Effector memory CD8-positive, alpha-beta T cell (primary cell): ENCODE measurements around the gene SKIC8.
A peak's percentile ranks its signal among the peaks of the same experiment; 100 is the strongest.

Experiments
- ATAC-seq: fragments of 150-1000 bp; cut with Tn5 transposase; replicated peaks from 2 replicates; pipeline ENCODE4 v1.10.0; 2021; ENCODE audit warnings: mild to moderate bottlenecking, moderate library complexity
- DNase-seq, 3 experiments: peaks; one replicate each; pipeline ENCODE4 v3.0.0; 2021
- H3K27ac Mint-ChIP-seq, 2 donors: one replicate each; pipeline ENCODE4 v1.8.0; 2022; ENCODE audit warnings: mild to moderate bottlenecking in 2 of 2, mixed read lengths in 2 of 2, moderate library complexity in 2 of 2
- H3K27me3 Mint-ChIP-seq, 2 donors: one replicate each; pipeline ENCODE4 v1.8.0; 2022; ENCODE audit warnings: mixed read lengths in 2 of 2
- H3K36me3 Mint-ChIP-seq: one replicate; pipeline ENCODE4 v1.8.0; 2022; ENCODE audit warnings: mild to moderate bottlenecking, moderate library complexity, mixed read lengths; ENCODE audit not compliant: insufficient read depth
- H3K4me1 Mint-ChIP-seq, 2 donors: one replicate each; pipeline ENCODE4 v1.8.0; 2022; ENCODE audit warnings: low read depth in 2 of 2, mixed read lengths in 2 of 2
- H3K4me3 Mint-ChIP-seq, 2 donors: one replicate each; pipeline ENCODE4 v1.8.0; 2022; ENCODE audit warnings: mild to moderate bottlenecking in 2 of 2, mixed read lengths in 2 of 2, moderate library complexity in 2 of 2
- H3K9me3 Mint-ChIP-seq, 2 donors: one replicate each; pipeline ENCODE4 v1.8.0; 2022; ENCODE audit warnings: mixed read lengths in 2 of 2

The SKIC8 gene

DNA sequence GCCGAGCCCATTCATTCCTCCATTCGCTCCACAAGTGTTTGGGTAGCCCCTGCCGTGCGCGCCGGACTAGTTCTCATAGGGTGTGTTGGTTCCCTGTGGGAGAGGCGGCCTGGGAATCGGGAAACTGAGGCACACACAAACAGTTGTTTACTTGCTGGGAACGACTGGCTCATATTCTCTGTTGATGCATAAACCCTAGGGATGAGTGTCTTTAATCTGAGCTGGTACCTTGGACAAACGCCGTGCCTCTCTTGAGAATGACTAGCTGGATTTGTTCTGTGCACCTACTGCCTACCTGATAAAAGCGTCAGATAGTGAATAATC, 34.3 kb downstream of the SKIC8 start:
- Mint-ChIP-seq H3K4me1 (peaks cover 16 to 21% of the 10 kb centered on the region in 2 donors), H3K36me3 (peaks cover 12% of the 10 kb centered on the region), H3K4me3 (peak overlapping the region; percentile 82 to 86), H3K27ac (peak overlapping the region; percentile 85 to 94), H3K9me3 (no peaks in the 10 kb centered on the region), H3K27me3 (no peaks in the 10 kb centered on the region)
- ATAC-seq, result no peak
- no peak for DNase-seq

DNA sequence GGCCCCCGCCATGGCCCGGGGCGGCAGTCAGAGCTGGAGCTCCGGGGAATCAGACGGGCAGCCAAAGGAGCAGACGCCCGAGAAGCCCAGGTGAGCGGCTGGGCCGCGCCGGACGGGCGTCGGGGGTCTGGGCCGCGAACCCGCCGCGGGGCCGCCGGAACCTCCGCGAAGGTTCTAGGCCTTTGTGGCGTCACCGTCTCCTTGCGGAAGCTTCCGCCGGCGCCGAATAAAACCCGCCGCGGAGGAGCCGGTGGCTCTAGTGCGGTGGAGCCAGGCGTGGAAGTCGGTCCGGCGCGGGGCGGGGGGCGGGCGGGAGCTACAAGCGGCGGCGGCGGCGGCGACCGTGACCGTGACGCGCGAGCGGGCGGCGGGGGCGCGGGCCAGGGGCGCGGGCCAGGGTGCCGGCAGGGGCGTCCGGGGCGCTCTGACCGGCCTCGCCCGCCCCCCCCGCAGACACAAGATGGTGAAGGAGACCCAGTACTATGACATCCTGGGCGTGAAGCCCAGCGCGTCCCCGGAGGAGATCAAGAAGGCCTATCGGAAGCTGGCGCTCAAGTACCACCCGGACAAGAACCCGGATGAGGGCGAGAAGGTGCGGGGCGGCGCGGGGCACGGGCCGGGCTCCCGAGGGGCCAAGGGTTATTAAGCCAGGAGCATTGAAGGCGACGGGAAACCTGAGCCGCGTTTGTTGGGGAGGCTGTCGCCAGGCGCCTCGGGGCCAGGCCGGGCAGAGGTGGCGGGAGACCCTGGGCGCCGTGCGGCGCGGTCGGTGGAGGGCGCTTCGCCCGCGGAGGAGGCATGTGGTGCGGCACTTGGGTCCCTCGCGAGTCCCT, 34.9 kb downstream of the SKIC8 start, which contains the start of gene DNAJA4:
DNAJA4 (plus strand) TSS at position 259 of the 833 bp plus-strand sequence; CDS start at position 461, 202 bp downstream.
- Mint-ChIP-seq H3K4me1 (peaks cover 16 to 21% of the 10 kb centered on the region in 2 donors), H3K4me3 (peak within 1 kb of the TSS; percentile 82 to 86), H3K27me3 (no peaks in the 10 kb centered on the region), H3K9me3 (no peaks in the 10 kb centered on the region), H3K27ac (peak within 1 kb of the TSS; percentile 85 to 94), H3K36me3 (peaks cover 12% of the 10 kb centered on the region)
- peak; percentile 50 to 61 (median 51) for DNase-seq
- ATAC-seq, result peak; percentile 84

DNA sequence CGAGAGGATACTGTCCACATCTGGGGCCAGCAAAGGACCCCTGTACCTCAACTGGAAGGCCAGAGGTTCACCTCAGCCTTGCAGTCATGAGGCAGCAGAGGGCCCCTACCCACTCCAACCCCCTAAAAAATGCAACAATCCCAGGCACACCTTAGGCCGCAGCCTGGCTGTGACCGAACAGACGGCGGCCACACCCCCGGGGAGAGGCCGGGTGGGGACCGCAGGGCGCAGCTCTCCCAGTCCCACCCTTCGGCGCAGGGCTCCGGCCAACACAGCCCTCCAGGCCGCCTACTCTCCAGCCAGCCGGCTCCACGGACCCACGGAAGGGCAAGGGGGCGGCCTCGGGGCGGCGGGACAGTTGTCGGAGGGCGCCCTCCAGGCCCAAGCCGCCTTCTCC, 35.5 kb downstream of the SKIC8 start:
- DNase-seq, result no peak
- H3K4me1 Mint-ChIP-seq, result peaks cover 16 to 19% of the 10 kb centered on the region in 2 donors
- peaks cover 12% of the 10 kb centered on the region for H3K36me3 Mint-ChIP-seq
- H3K9me3 Mint-ChIP-seq, result no peaks in the 10 kb centered on the region
- H3K4me3 Mint-ChIP-seq, result peak overlapping the region; percentile 45 to 82
- ATAC-seq, result no peak
- no peaks in the 10 kb centered on the region for H3K27me3 Mint-ChIP-seq
- peak overlapping the region; percentile 78 to 94 for H3K27ac Mint-ChIP-seq

DNA sequence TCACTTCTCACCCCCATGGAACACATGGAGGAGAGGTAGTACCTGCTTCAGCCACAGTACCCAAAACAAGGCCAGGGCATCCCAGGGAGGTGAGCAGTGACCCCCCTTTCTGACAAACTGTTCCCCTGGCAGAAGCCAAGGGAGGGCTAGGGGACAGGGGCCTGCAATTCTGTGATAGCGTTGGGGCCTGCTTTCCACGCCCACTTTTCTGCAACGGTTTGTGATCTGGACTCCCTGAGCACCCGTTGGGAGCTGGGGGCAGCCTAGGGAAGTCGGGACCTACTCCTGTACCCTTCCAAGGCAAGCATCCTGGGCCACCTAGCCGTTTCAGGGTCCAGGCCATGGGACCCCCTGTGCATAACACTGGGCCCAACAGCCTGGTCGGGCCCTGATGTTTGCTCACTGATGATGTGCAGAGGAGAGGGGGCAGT, 36.0 kb downstream of the SKIC8 start:
- H3K27me3 Mint-ChIP-seq, result no peaks in the 10 kb centered on the region

DNA sequence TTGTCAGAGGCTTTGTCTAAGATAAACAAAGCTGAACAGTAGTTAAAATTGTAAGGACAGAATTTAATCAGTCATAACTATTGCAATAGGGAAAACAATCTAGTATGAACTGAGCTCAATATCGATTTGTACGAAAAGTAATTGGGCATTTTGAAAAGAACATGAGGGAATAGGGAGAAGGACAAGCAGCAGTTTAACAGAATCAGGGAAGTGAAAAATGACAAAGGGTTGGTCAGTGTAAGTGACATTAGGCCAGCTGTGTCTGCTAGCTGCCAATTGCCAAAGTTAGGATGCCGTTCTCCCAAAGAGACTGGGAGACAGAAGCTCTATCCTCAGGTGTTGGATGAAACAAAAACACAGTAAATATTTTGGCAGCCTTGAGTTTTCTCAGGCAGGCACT, 38.3 kb downstream of the SKIC8 start:
- Mint-ChIP-seq H3K4me3 (no peak overlapping the region), H3K36me3 (peaks cover 12% of the 10 kb centered on the region), H3K27me3 (peaks cover 0 to 4% of the 10 kb centered on the region in 2 donors), H3K4me1 (peaks cover 10 to 12% of the 10 kb centered on the region in 2 donors), H3K9me3 (no peaks in the 10 kb centered on the region), H3K27ac (no peak overlapping the region)
- DNase-seq, result no peak
- no peak for ATAC-seq

More for the DNA sequence above, 36.0 kb downstream of the SKIC8 start:
- H3K4me1 Mint-ChIP-seq, result peaks cover 14 to 16% of the 10 kb centered on the region in 2 donors
- DNase-seq (no peak), ATAC-seq (no peak)
- H3K9me3 Mint-ChIP-seq, result no peaks in the 10 kb centered on the region
- H3K36me3 Mint-ChIP-seq, result peaks cover 12% of the 10 kb centered on the region
- peak overlapping the region; percentile 45 to 65 for H3K4me3 Mint-ChIP-seq
- peak overlapping the region; percentile 78 to 94 for H3K27ac Mint-ChIP-seq

DNA sequence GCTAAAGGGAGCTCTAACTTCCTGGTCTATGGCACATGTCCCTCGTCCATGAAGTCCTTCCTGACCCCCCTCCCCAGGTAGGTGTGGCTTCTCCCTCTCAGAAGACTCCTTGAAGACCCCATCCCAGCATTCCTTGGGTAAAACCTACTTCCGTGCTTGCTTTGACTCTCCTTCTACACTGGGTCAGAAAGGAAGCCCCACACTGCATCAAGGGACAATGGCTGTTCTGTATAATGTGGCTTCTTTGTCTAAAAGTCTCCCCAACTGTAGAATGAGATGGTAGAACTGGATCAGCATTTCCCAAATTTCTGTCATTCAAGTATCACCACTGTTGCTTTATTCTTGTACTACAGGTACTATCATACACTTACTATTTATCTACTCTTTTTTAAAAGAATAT, 38.9 kb downstream of the SKIC8 start:
- ATAC-seq, result no peak
- peaks cover 12% of the 10 kb centered on the region for H3K36me3 Mint-ChIP-seq
- peaks cover 5 to 6% of the 10 kb centered on the region in 2 donors for H3K4me1 Mint-ChIP-seq
- no peaks in the 10 kb centered on the region for H3K9me3 Mint-ChIP-seq
- no peak overlapping the region for H3K4me3 Mint-ChIP-seq
- no peak for DNase-seq
- peaks cover 0 to 4% of the 10 kb centered on the region in 2 donors for H3K27me3 Mint-ChIP-seq
- no peak overlapping the region for H3K27ac Mint-ChIP-seq

DNA sequence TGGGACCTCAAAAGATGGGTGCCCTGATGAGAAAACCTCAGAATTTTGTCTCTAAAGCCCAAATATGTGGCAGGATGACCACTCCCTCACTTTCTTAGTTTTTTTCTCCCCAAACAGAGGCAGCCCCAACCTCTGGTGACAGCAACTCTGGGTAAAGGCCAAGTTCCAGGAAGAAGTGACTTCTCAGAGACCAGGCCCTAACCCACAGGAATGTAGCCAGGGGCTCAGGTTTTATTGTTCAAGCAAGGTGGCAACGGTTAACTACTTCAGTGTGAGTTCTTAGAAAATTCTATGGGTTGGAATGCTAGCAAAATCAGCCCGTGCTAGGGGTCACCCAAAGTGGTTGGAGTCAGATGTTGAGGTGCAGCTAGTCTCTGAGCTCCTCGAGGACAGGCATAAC, 40.2 kb downstream of the SKIC8 start:
- ATAC-seq (no peak), DNase-seq (no peak)
- H3K4me3 Mint-ChIP-seq, result no peak overlapping the region
- H3K27ac Mint-ChIP-seq, result no peak overlapping the region
- H3K4me1 Mint-ChIP-seq, result no peaks in the 10 kb centered on the region
- H3K27me3 Mint-ChIP-seq, result peaks cover 0 to 4% of the 10 kb centered on the region in 2 donors
- H3K9me3 Mint-ChIP-seq, result no peaks in the 10 kb centered on the region
- H3K36me3 Mint-ChIP-seq, result peaks cover 12% of the 10 kb centered on the region

DNA sequence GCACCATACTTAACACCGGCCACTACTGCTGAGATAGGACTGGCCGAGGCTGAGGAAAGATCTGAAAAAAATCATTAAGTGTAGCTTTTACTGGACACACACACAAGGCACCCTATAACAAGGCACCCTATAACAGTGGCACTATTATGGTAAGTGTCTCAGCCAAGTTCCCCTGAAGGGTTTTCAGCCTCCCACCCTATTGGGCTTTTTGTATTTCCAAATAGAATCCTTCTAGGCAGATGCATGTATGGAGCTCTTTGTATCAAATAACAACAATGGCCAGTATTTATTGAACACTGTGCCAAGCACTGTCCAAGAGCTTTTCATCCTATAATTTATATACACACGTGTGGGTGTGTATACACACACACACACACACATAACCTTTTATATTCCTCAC, 41.7 kb downstream of the SKIC8 start:
- Mint-ChIP-seq H3K27ac (peak overlapping the region in 1 of 2 donors; percentile 68), H3K36me3 (peaks cover 4% of the 10 kb centered on the region), H3K27me3 (peaks cover 0 to 4% of the 10 kb centered on the region in 2 donors), H3K4me1 (no peaks in the 10 kb centered on the region), H3K4me3 (no peak overlapping the region), H3K9me3 (no peaks in the 10 kb centered on the region)
- ATAC-seq (no peak), DNase-seq (no peak)

DNA sequence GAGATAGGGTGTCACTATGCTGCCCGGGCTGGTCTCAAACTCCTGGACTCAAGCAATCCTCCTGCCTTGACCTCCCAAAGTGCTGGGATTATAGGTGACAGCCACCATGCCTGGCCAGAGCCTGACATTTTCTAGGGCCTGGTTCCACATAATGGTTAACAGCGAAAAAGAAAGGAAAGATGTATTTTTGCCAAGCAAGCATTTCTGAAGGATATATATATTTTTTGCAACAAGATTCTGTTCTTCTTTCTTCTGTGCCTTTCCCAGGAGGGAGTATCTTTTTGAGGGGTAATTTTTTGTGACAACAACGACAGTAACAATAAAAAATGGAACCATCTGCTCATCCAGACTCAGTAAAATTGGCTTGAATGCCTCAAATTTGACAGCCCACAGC, 43.4 kb downstream of the SKIC8 start:
- H3K4me1 Mint-ChIP-seq, result no peaks in the 10 kb centered on the region
- peaks cover 3% of the 10 kb centered on the region for H3K36me3 Mint-ChIP-seq
- ATAC-seq (no peak), DNase-seq (no peak)
- H3K9me3 Mint-ChIP-seq, result no peaks in the 10 kb centered on the region
- H3K27me3 Mint-ChIP-seq, result peaks cover 0 to 4% of the 10 kb centered on the region in 2 donors
- H3K4me3 Mint-ChIP-seq, result no peak overlapping the region
- no peak overlapping the region for H3K27ac Mint-ChIP-seq

DNA sequence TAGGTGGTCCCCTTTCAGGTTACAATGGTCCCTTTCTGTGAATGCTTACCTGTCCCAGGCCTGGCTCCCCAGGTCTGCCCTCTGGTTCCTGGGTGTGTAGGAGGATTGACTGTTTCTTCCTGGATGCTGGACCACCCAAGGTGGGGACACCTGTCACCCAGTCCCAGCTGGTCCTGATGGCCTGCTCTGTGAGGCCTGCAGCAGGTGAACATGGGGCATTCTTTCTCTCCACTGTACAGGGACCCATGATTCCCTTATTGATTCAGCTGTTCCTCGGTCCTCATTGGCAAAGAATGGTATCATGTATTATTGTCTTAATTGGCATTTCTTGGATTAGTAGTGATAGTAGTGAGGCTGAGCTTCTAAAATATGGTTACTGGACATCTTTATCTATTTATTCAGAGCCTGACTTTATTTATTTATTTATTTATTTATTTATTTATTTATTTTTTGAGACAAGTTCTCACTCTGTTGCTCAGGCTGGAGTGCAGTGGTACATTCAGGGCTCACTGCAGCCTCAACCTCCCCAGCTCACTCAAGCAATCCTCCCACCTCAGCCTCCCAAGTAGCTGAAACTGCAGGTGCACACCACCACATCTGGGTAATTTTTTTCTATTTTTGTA, 43.9 kb downstream of the SKIC8 start:
- peaks cover 0 to 4% of the 10 kb centered on the region in 2 donors for H3K27me3 Mint-ChIP-seq
- H3K9me3 Mint-ChIP-seq, result no peaks in the 10 kb centered on the region
- no peak overlapping the region for H3K4me3 Mint-ChIP-seq
- H3K27ac Mint-ChIP-seq, result no peak overlapping the region
- H3K4me1 Mint-ChIP-seq, result no peaks in the 10 kb centered on the region
- peaks cover 3% of the 10 kb centered on the region for H3K36me3 Mint-ChIP-seq
- ATAC-seq, result no peak
- DNase-seq, result no peak

DNA sequence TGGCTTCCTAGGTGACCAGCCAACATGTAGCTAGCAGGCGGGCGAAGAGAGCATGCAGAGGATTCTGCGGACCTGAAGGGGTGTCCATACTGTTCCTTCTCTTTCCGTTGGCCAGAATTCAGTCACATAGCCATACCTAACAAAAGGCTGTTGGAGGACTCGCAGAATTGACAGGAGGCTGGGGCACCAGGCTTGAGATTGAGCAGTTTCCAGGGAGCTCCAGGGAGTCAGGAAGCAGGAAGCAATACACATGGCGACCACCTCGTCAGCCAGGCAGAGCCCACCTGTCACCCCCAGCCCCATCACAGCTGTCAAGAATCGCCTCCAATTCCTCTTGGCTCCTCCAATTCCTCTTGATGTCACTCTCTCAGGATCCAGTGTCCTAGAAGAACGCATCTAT, 48.3 kb downstream of the SKIC8 start:
- H3K4me1 Mint-ChIP-seq, result no peaks in the 10 kb centered on the region
- no peaks in the 10 kb centered on the region for H3K27me3 Mint-ChIP-seq
- ATAC-seq (no peak), DNase-seq (no peak)
- no peaks in the 10 kb centered on the region for H3K36me3 Mint-ChIP-seq
- H3K4me3 Mint-ChIP-seq, result no peak overlapping the region
- H3K9me3 Mint-ChIP-seq, result no peaks in the 10 kb centered on the region
- H3K27ac Mint-ChIP-seq, result no peak overlapping the region

DNA sequence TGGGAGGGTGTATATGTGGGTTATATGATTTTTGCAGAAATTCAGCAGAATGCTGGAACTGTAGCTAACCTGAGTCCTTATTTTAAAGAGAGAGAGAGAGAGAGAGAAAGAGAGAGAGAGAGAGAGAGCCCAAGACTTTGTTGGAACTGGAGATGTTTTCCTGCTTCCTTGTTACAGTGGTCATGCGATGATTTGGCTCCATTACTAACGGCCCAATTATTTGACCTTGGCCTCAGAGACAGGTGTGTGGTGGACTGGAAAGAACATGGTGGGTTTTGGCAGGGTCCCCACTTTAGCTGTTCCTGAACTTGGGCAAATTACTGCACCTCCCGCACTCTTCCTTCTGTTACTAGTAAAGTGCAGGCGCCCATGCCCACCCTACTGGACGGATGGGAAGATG, 50.3 kb downstream of the SKIC8 start:
- Mint-ChIP-seq H3K4me1 (no peaks in the 10 kb centered on the region), H3K27me3 (no peaks in the 10 kb centered on the region), H3K9me3 (no peaks in the 10 kb centered on the region), H3K4me3 (no peak overlapping the region), H3K27ac (no peak overlapping the region), H3K36me3 (no peaks in the 10 kb centered on the region)
- ATAC-seq, result no peak
- no peak for DNase-seq

DNA sequence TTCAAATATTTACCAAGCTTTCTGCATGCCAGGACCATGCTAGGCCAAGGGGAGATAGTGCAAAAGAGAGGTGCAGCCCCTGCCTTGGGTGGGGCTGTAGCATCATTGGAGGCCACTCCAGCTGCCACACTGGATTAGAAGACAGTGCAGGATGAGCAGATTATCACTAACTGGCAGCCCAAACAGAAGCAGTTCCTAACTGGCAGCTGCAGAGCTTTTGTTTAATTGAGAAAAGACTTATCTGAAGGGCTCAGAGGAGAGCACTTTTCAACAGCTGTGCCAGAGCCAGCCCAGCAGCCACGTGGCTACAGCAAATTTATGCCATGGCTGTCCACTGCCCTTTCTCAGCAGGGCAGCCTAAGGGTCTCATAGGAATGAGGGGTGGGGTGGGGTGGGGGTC, 51.5 kb downstream of the SKIC8 start:
- DNase-seq (no peak), ATAC-seq (no peak)
- no peaks in the 10 kb centered on the region for H3K9me3 Mint-ChIP-seq
- no peaks in the 10 kb centered on the region for H3K27me3 Mint-ChIP-seq
- no peak overlapping the region for H3K27ac Mint-ChIP-seq
- no peak overlapping the region for H3K4me3 Mint-ChIP-seq
- no peaks in the 10 kb centered on the region for H3K4me1 Mint-ChIP-seq
- no peaks in the 10 kb centered on the region for H3K36me3 Mint-ChIP-seq
